ENCODE measurements around the gene RNF213.

Gene RNF213

GRCh38 chr17:80260791-80261158, at the start of gene RNF213:
RNF213 (plus strand) TSS chr17:80260852; CDS start chr17:80263682, 2,830 bp downstream.
- H3K4me3 ChIP-seq (ENCODE audit: low read depth, low read length) = peak within 1 kb of the TSS; percentile 68
- TF ChIP-seq MAX (IDR thresholded peaks at IDR 0.05; ENCODE audit: low read depth, low read length) = no peak
- TF ChIP-seq POLR2A (IDR thresholded peaks at IDR 0.05; ENCODE audit: extremely low read depth, insufficient read length) = peak; percentile 33
- TF ChIP-seq MYC (IDR thresholded peaks at IDR 0.05; ENCODE audit: low read depth, low read length) = no peak
- TF ChIP-seq CTCF (IDR thresholded peaks at IDR 0.05; ENCODE audit: low read depth, low read length) = no peak
- peak; percentile 59 for DNase-seq (ENCODE audit: low read depth)

DNA sequence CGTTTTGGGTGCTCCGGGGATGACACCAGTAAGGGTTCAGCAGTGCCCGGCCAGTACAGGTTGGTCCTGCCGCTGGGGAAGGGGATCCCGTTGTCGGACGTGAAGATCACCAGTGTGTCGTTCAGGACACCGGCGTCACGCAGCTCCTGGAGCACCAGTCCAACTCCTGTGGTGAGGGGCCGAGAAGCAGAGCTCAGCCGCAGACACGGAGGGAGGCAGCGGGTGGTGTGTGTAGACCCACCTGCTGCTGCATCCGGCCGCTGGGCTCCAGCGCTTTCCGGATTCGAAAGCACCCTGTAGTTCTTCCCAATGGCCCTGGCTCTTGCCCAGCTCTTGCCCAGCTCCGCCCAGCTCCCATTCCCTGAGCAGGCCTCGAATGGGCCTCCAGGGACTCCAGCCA, 48.5 kb upstream of the RNF213 start:
- TF ChIP-seq MYC (IDR thresholded peaks at IDR 0.05; ENCODE audit: low read depth, low read length) = no peak
- TF ChIP-seq POLR2A (IDR thresholded peaks at IDR 0.05; ENCODE audit: extremely low read depth, insufficient read length) = no peak
- TF ChIP-seq MAX (IDR thresholded peaks at IDR 0.05; ENCODE audit: low read depth, low read length) = no peak
- TF ChIP-seq CTCF (IDR thresholded peaks at IDR 0.05; ENCODE audit: low read depth, low read length) = no peak
- H3K4me3 ChIP-seq (ENCODE audit: low read depth, low read length) = no peak overlapping the region
- DNase-seq (ENCODE audit: low read depth) = no peak

GRCh38 chr17:80212511-80212910, 48.1 kb upstream of the RNF213 start:
- DNase-seq (ENCODE audit: low read depth) = no peak
- no peak overlapping the region for H3K4me3 ChIP-seq (ENCODE audit: low read depth, low read length)
- no peak for TF ChIP-seq MYC (IDR thresholded peaks at IDR 0.05; ENCODE audit: low read depth, low read length)
- TF ChIP-seq MAX (IDR thresholded peaks at IDR 0.05; ENCODE audit: low read depth, low read length) = no peak
- no peak for TF ChIP-seq POLR2A (IDR thresholded peaks at IDR 0.05; ENCODE audit: extremely low read depth, insufficient read length)
- TF ChIP-seq CTCF (IDR thresholded peaks at IDR 0.05; ENCODE audit: low read depth, low read length) = no peak

DNA sequence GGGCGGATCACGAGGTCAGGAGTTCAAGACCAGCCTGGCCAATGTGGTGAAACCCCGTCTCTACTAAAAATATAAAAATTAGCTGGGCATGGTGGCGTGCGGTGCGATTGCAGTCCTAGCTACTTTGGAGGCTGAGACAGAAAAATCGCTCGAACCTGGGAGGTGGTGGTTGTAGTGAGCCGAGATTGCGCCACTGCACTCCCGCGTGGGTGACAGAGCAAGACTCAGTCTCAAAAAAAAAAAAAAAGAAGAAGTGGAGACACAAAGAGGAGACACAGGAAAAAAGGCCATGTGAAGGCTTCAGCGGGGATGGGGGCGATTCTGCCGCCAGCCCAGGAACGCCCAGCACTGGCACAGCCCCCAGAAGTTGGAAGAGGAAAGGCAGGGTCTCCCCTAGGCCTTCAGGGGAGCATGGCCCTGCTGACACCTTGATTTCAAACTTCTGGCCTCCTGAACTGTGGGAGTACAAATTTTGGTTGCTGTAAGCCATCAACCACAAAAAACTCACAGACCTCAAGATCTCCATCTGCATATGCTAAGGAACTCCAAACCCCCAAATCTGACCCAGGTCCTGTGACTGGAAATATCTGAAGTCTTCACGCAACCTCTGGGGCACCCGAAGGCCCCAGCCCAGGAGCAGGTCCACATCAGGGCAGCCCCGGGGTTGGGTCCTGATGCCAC, 47.5 kb upstream of the RNF213 start:
- DNase-seq (ENCODE audit: low read depth) = peak; percentile 38
- TF ChIP-seq MYC (IDR thresholded peaks at IDR 0.05; ENCODE audit: low read depth, low read length) = no peak
- no peak for TF ChIP-seq CTCF (IDR thresholded peaks at IDR 0.05; ENCODE audit: low read depth, low read length)

GRCh38 chr17:80213643-80213975, 47.0 kb upstream of the RNF213 start:
- DNase-seq (ENCODE audit: low read depth) = no peak
- H3K4me3 ChIP-seq (ENCODE audit: low read depth, low read length) = no peak overlapping the region
- TF ChIP-seq POLR2A (IDR thresholded peaks at IDR 0.05; ENCODE audit: extremely low read depth, insufficient read length) (no peak), CTCF (IDR thresholded peaks at IDR 0.05; ENCODE audit: low read depth, low read length) (no peak), MAX (IDR thresholded peaks at IDR 0.05; ENCODE audit: low read depth, low read length) (no peak), MYC (IDR thresholded peaks at IDR 0.05; ENCODE audit: low read depth, low read length) (no peak)

More for the DNA sequence above, 47.5 kb upstream of the RNF213 start:
- no peak overlapping the region for H3K4me3 ChIP-seq (ENCODE audit: low read depth, low read length)

Measured in NB4 (cell line).